ENCODE data around the gene COMMD10. TPM values are rescaled to one million over a fixed set of nuclear protein-coding genes. Genes with fewer than 3 reads are reported as not detected.

COMMD10 gene
- total RNA-seq, 4 donors from 2014 or later, result 15.3 to 38.1 (median 20.0) TPM

DNA sequence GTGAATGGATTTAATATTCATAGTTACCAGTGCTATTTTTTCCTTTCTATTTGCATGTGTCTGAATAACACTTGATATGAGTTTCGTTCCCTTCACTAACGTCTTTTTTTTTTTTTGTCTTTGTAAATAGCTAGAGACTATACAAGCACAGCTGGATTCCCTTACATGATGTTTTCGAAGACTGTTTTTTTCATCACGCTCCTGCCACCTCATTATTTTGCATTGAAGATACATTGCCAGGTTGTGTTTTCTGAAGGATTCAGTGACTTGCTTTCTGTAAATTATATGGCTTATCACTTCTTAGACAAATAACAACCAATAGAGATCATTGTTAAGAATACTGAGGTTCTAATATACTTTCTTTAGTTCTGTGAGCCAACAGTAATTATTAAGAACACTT lies 207.5 kb downstream of the COMMD10 start:
- peaks cover 0 to 25% (median 3%) of the 10 kb centered on the region in 4 donors for H3K9me3 ChIP-seq
- no peaks in the 10 kb centered on the region for H3K27me3 ChIP-seq
- no peak overlapping the region for H3K4me3 ChIP-seq
- H3K36me3 ChIP-seq, result peaks cover 0 to 45% (median 0%) of the 10 kb centered on the region in 3 donors
- no peak overlapping the region for H3K27ac ChIP-seq
- no peak for DNase-seq (ENCODE audit: low spot score in 2 of 2)
- WGBS, 2 donors, result 74 to 84% methylated on average over 4 of the region's 4 CpGs
- no peaks in the 10 kb centered on the region for H3K4me1 ChIP-seq
- no peak for TF ChIP-seq POLR2A (IDR thresholded peaks at IDR 0.05)
- no peak for TF ChIP-seq EP300 (IDR thresholded peaks at IDR 0.05)
- TF ChIP-seq CTCF (IDR thresholded peaks at IDR 0.05), result no peak

DNA sequence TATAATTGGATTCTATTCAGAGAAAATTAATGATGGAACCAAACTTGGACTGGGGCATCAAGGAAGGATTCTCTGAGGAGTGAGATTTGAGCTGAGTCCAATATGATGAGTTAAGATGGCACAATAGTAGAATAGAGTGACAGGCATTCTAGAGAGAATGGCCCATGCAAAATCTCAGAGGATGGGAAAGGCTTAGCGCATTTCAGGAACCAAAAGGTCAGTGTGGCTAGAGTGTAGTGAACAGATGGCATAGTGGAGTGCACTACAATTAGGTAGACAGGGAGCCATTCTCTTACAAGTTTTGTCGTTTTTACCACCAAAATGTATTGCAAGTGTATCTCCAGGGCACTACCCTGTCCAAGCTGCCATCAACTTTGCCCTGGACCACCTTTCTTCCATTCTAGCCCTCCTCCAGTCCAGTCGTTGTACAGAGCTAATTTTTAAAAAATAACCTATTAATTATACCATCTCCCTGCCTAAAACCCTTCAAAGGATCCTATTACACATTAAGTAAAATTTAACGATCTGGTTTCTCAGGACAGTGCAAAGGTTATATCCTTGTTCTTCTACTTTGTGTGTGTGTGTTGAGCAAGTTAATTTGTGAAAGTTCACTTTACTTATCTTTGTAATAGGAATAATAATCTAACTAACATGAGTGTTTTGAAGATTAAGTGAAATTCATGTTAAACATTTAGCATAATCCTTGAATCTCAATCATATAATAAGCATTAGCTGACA lies 211.7 kb downstream of the COMMD10 start:
- DNase-seq (ENCODE audit: low spot score in 2 of 2), result no peak
- no peak overlapping the region for H3K27ac ChIP-seq
- no peak for TF ChIP-seq CTCF (IDR thresholded peaks at IDR 0.05)
- no peak for TF ChIP-seq EP300 (IDR thresholded peaks at IDR 0.05)
- no peak for TF ChIP-seq POLR2A (IDR thresholded peaks at IDR 0.05)
- no peak overlapping the region for H3K4me3 ChIP-seq
- no peaks in the 10 kb centered on the region for H3K4me1 ChIP-seq
- peaks cover 0 to 80% (median 9%) of the 10 kb centered on the region in 3 donors for H3K36me3 ChIP-seq
- 86 to 89% methylated on average over 4 of the region's 4 CpGs for WGBS, 2 donors
- peaks cover 0 to 17% (median 4%) of the 10 kb centered on the region in 4 donors for H3K9me3 ChIP-seq
- H3K27me3 ChIP-seq, result no peaks in the 10 kb centered on the region

- TF ChIP-seq EP300 (IDR thresholded peaks at IDR 0.05) (no peak), POLR2A (IDR thresholded peaks at IDR 0.05) (no peak), CTCF (IDR thresholded peaks at IDR 0.05) (no peak)
- WGBS, 2 donors, result 89 to 92% methylated on average over 5 of the region's 5 CpGs
- Histone ChIP-seq H3K27me3 (no peaks in the 10 kb centered on the region), H3K36me3 (peaks cover 0 to 82% (median 9%) of the 10 kb centered on the region in 3 donors), H3K27ac (no peak overlapping the region), H3K4me3 (no peak overlapping the region), H3K9me3 (peaks cover 0 to 17% (median 4%) of the 10 kb centered on the region in 4 donors), H3K4me1 (no peaks in the 10 kb centered on the region)
- no peak for DNase-seq (ENCODE audit: low spot score in 2 of 2)
Observed at GRCh38 chr5:116297296-116297814, 212.5 kb downstream of the COMMD10 start.

DNA sequence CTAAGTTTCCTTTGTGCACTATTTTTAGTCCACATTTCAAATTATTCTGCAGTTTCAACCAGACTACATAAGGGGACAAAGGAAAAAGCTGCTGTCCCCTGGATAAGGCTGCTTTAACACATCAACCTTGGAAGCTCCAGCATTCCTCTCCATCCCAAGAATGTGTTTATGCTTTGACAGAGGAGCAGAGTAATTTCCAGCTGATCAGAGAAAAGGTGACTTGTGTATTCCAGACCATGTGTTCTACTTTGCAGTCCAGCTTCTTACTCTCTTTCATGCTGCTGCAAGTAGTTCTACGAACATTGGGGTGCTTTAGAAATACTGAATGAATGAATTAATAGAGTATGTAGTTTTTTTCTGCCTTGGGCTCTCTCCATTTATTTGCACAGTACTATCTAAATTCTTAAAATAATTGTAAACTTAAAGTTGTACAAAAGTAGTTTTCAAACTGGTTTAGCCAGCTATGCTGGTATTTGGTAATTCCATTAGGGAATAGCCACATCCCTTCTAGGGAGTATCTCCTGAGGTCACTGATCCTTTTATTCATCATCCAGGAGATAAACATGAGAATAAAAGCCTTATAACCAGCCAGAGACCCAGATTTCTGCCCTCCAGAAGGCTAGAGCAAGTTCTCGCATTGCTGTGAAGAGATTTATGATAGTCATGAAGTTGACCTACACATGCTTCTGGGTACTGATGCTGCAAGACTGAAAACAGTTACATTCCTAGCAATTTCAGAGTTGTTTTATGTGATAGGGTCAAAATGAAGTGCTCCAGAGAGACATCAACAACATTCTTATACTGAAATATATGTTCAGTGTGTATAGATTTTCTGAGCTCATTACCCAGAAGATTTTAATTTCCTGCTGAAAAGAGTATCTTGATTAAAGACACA lies 215.2 kb downstream of the COMMD10 start:
- 72 to 75% methylated on average over 2 of the region's 2 CpGs for WGBS, 2 donors
- no peak for DNase-seq (ENCODE audit: low spot score in 2 of 2)
- no peak overlapping the region for H3K27ac ChIP-seq
- H3K27me3 ChIP-seq, result no peaks in the 10 kb centered on the region
- peaks cover 0 to 94% (median 18%) of the 10 kb centered on the region in 3 donors for H3K36me3 ChIP-seq
- H3K9me3 ChIP-seq, result peaks cover 0 to 20% (median 4%) of the 10 kb centered on the region in 4 donors
- TF ChIP-seq EP300 (IDR thresholded peaks at IDR 0.05) (no peak), POLR2A (IDR thresholded peaks at IDR 0.05) (no peak), CTCF (IDR thresholded peaks at IDR 0.05) (no peak)
- H3K4me1 ChIP-seq, result no peaks in the 10 kb centered on the region
- no peak overlapping the region for H3K4me3 ChIP-seq
